PFSK-1 (cell line): ENCODE results near the gene IL22.

Experiments
- FOXP2 ChIP-seq: optimal IDR thresholded peaks from 2 replicates; pipeline ENCODE3; 2011; ENCODE audit warnings: borderline replicate concordance, control low read depth, inconsistent platforms; ENCODE audit not compliant: insufficient read depth; ENCODE audit errors: extremely low read length, extremely low read depth
- POLR2AphosphoS5 ChIP-seq: IDR thresholded peaks from 2 replicates; pipeline ENCODE4 v1.6.1; 2012; ENCODE audit warnings: low read depth, mild to moderate bottlenecking, control low read depth, low read length, moderate library complexity
- SIN3A ChIP-seq: IDR thresholded peaks from 2 replicates; pipeline ENCODE4 v1.6.1; 2012; ENCODE audit warnings: mild to moderate bottlenecking, low read length, moderate library complexity, borderline replicate concordance; ENCODE audit not compliant: insufficient read depth
- TAF1 ChIP-seq: IDR thresholded peaks from 2 replicates; pipeline ENCODE4 v1.6.1; 2012; ENCODE audit warnings: low read length, control low read depth, borderline replicate concordance; ENCODE audit not compliant: insufficient read depth
- TF ChIP-seq, protein P1 (sequence below), 2 experiments: IDR thresholded peaks; 2 replicates each; pipeline versions ENCODE4 v1.6.1 to v1.8.0; 2011 to 2012; ENCODE audit warnings: low read depth in 2 of 2, low read length in 2 of 2, control low read depth in 1 of 2, inconsistent platforms in 1 of 2, mild to moderate bottlenecking in 1 of 2, moderate library complexity in 1 of 2; ENCODE audit not compliant: insufficient read depth in 1 of 2

The IL22 gene

DNA sequence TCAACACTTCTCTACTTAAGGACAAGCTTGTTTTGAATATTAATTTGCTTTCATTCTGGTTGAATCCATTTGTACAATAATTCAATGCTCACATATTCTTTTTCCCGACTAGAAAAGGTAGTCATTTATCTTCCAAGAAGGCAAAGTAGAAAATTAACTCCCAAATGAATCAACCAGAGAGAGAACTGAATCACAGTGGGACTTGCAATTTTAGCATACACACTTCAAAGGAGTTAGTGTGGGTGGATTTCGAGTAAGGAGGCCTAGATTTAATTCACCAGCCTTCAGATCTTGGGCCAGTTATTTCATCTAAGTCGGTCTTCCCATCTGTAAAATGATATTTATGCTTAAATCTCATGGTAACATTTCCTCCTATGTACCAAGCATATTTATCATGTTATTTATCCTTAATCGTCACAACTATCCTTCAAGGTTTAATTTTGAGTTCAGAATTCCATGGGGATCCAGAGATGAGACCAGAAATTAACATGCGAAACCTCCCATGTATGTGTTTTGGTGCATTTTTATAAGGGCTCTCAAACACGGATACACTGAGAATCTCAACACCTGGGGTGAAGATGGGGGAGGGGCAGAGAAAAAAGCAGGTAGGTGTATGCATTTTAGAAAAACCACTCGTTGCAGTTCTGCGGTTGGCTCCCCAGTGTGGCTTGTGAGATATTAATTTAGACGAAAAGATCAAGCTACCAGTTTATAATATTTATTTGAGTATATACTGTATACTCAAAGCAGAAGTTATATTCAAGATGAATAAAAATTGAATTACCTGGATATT is 38.9 kb upstream of the IL22 start:
- TF ChIP-seq SIN3A (no peak), FOXP2 (no peak), TAF1 (no peak), POLR2AphosphoS5 (no peak)
- TF ChIP-seq, protein P1, sequence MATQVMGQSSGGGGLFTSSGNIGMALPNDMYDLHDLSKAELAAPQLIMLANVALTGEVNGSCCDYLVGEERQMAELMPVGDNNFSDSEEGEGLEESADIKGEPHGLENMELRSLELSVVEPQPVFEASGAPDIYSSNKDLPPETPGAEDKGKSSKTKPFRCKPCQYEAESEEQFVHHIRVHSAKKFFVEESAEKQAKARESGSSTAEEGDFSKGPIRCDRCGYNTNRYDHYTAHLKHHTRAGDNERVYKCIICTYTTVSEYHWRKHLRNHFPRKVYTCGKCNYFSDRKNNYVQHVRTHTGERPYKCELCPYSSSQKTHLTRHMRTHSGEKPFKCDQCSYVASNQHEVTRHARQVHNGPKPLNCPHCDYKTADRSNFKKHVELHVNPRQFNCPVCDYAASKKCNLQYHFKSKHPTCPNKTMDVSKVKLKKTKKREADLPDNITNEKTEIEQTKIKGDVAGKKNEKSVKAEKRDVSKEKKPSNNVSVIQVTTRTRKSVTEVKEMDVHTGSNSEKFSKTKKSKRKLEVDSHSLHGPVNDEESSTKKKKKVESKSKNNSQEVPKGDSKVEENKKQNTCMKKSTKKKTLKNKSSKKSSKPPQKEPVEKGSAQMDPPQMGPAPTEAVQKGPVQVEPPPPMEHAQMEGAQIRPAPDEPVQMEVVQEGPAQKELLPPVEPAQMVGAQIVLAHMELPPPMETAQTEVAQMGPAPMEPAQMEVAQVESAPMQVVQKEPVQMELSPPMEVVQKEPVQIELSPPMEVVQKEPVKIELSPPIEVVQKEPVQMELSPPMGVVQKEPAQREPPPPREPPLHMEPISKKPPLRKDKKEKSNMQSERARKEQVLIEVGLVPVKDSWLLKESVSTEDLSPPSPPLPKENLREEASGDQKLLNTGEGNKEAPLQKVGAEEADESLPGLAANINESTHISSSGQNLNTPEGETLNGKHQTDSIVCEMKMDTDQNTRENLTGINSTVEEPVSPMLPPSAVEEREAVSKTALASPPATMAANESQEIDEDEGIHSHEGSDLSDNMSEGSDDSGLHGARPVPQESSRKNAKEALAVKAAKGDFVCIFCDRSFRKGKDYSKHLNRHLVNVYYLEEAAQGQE (IDR thresholded peaks at IDR 0.05; ENCODE audit: insufficient read depth in 1 of 2, low read depth in 2 of 2, low read length in 2 of 2), result no peak

GRCh38 chr12:68291396-68292036 is 38.1 kb upstream of the IL22 start:
- TF ChIP-seq, protein P1 (IDR thresholded peaks at IDR 0.05; ENCODE audit: insufficient read depth in 1 of 2, low read depth in 2 of 2, low read length in 2 of 2), result no peak
- no peak for TF ChIP-seq TAF1
- TF ChIP-seq FOXP2, result no peak
- no peak for TF ChIP-seq POLR2AphosphoS5
- no peak for TF ChIP-seq SIN3A

DNA sequence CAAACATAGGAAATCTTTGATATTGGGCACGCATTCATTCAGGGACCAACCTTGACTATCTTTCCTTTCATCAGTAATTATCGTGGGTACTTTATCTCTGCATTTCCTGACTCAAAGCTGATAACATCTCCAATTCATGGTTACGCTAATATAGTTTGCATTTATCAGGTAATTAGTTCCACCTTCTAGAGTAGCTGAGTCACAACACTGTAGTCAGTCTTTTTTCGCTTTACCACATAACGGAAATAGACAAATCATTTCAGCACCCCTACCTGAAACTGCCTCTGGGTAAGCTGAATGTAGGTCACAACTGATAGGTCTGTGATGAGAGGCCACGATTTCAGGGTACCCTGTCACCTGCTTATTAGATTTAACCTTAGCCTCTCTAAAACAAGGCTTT is 36.7 kb upstream of the IL22 start:
- TF ChIP-seq, protein P1 (IDR thresholded peaks at IDR 0.05; ENCODE audit: insufficient read depth in 1 of 2, low read depth in 2 of 2, low read length in 2 of 2), result no peak
- TF ChIP-seq POLR2AphosphoS5 (0 out of 2 replicates have a peak, but pooled peaks have one; percentile 36), SIN3A (0 out of 2 replicates have a peak, but pooled peaks have one; percentile 10)

DNA sequence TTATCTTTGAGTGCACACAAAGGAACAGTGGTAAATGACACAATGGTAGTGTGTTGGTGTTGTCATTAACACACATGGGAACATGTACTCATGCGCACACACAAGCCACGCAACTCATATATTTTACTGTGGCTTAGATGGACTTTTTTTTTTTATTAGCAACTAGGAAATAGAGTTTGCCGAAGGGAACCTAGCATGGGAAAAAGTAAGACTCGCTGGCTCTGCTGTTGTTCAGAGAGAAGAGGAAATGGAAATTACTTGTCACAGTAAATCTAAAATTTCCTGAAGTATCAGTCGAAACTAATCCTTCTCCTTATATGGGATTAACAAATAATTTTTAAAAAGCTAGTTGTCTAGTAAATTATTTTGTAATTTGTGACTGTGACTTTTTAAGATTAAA is 33.7 kb upstream of the IL22 start:
- TF ChIP-seq TAF1, result no peak
- no peak for TF ChIP-seq SIN3A
- TF ChIP-seq FOXP2, result no peak
- TF ChIP-seq, protein P1 (IDR thresholded peaks at IDR 0.05; ENCODE audit: insufficient read depth in 1 of 2, low read depth in 2 of 2, low read length in 2 of 2), result no peak
